GM23338 (cell line): ENCODE results near the gene SLC13A3. TPM values are rescaled to one million over a fixed set of nuclear protein-coding genes. Genes with fewer than 3 reads are reported as not detected.

Experiments
- ATAC-seq: fragments of 200-7000 bp; cut with Tn5 transposase; 3 replicates; pipeline ENCODE4 v1.9.1; 2020
- DNase-seq: peaks from one replicate; pipeline ENCODE4 v3.0.0-alpha.2; 2015; ENCODE audit warnings: low spot score
- H2AFZ ChIP-seq: fragments of 200-600 bp; sonication (generic); 2 replicates; pipeline ENCODE4 v1.8.0; 2016; ENCODE audit warnings: antibody characterized with exemption, mild to moderate bottlenecking, moderate library complexity
- H3F3A ChIP-seq: fragments of 200-600 bp; sonication (generic); replicated peaks from 2 replicates; pipeline ENCODE4 v1.8.0; 2017; ENCODE audit warnings: antibody characterized with exemption, mixed run types, low read depth
- H3K27ac ChIP-seq: fragments of 200-600 bp; sonication (generic); 2 replicates; pipeline ENCODE4 v1.6.1; 2016; ENCODE audit warnings: low read depth
- H3K27me3 ChIP-seq: fragments of 200-600 bp; sonication (generic); 2 replicates; pipeline ENCODE4 v1.8.0; 2016; ENCODE audit warnings: mild to moderate bottlenecking, mixed run types, moderate library complexity; ENCODE audit not compliant: insufficient read depth
- H3K36me3 ChIP-seq: fragments of 200-600 bp; sonication (generic); 2 replicates; pipeline ENCODE4 v1.8.0; 2016; ENCODE audit warnings: mild to moderate bottlenecking; ENCODE audit not compliant: insufficient read depth
- H3K4me1 ChIP-seq: fragments of 200-600 bp; sonication (generic); 2 replicates; pipeline ENCODE4 v1.8.0; 2016; ENCODE audit warnings: mild to moderate bottlenecking, moderate library complexity; ENCODE audit not compliant: insufficient read depth
- H3K4me2 ChIP-seq: fragments of 200-600 bp; sonication (generic); 2 replicates; pipeline ENCODE4 v1.7.1; 2017; ENCODE audit warnings: mixed run types
- H3K4me3 ChIP-seq: fragments of 200-600 bp; sonication (generic); 2 replicates; pipeline ENCODE4 v1.6.1; 2016; ENCODE audit warnings: mixed run types
- H3K79me2 ChIP-seq: fragments of 200-600 bp; sonication (generic); replicated peaks from 2 replicates; pipeline ENCODE4 v1.8.0; 2017; ENCODE audit warnings: mild to moderate bottlenecking; ENCODE audit not compliant: insufficient read depth
- H3K9me2 ChIP-seq: fragments of 200-600 bp; sonication (generic); 2 replicates; pipeline ENCODE4 v1.8.0; 2017; ENCODE audit not compliant: insufficient read depth
- H4K20me1 ChIP-seq: fragments of 200-600 bp; sonication (generic); replicated peaks from 2 replicates; pipeline ENCODE4 v1.8.0; 2017; ENCODE audit warnings: mild to moderate bottlenecking; ENCODE audit not compliant: insufficient read depth
- H3K27ac Mint-ChIP-seq: 2 replicates; pipeline ENCODE4 v1.8.0; 2020; ENCODE audit warnings: inconsistent platforms, mild to moderate bottlenecking, moderate library complexity, mixed read lengths
- H3K27me3 Mint-ChIP-seq: 3 replicates; pipeline ENCODE4 v1.8.0; 2022; ENCODE audit warnings: low read depth, mild to moderate bottlenecking, moderate library complexity, mixed read lengths, inconsistent platforms; ENCODE audit not compliant: insufficient read depth, poor library complexity
- H3K36me3 Mint-ChIP-seq: 3 replicates; pipeline ENCODE4 v1.8.0; 2021; ENCODE audit warnings: low read depth, mild to moderate bottlenecking, inconsistent platforms, moderate library complexity, mixed read lengths
- H3K4me1 Mint-ChIP-seq: 3 replicates; pipeline ENCODE4 v1.8.0; 2020; ENCODE audit warnings: mild to moderate bottlenecking, inconsistent platforms, mixed read lengths
- H3K4me3 Mint-ChIP-seq: 3 replicates; pipeline ENCODE4 v1.8.0; 2021; ENCODE audit warnings: moderate library complexity, mild to moderate bottlenecking, inconsistent platforms, mixed read lengths
- H3K9me3 Mint-ChIP-seq: 3 replicates; pipeline ENCODE4 v1.8.0; 2020; ENCODE audit warnings: moderate library complexity, mild to moderate bottlenecking, inconsistent platforms, mixed read lengths
- EZH2 ChIP-seq: fragments of 200-600 bp; sonication (generic); IDR thresholded peaks from one replicate; pipeline ENCODE4 v1.8.0; 2017; ENCODE audit warnings: antibody characterized with exemption, mild to moderate bottlenecking, low read depth; ENCODE audit not compliant: unreplicated experiment
- EZH2phosphoT487 ChIP-seq: fragments of 200-600 bp; sonication (generic); IDR thresholded peaks from one replicate; pipeline ENCODE4 v1.8.1; 2018; ENCODE audit warnings: antibody characterized with exemption; ENCODE audit not compliant: unreplicated experiment
- JUNB ChIP-seq: IDR thresholded peaks from one replicate; pipeline ENCODE4 v1.6.1; 2016; ENCODE audit warnings: antibody characterized with exemption; ENCODE audit not compliant: unreplicated experiment
- NANOG ChIP-seq: IDR thresholded peaks from 2 replicates; pipeline ENCODE4 v1.6.1; 2016; ENCODE audit warnings: antibody characterized with exemption, borderline replicate concordance
- POLR2AphosphoS5 ChIP-seq: IDR thresholded peaks from 2 replicates; pipeline ENCODE4 v1.6.1; 2016; ENCODE audit warnings: antibody characterized with exemption, low read depth
- REST ChIP-seq: IDR thresholded peaks from one replicate; pipeline ENCODE4 v1.6.1; 2018; ENCODE audit warnings: antibody characterized with exemption; ENCODE audit not compliant: unreplicated experiment
- STAT1 ChIP-seq: IDR thresholded peaks from one replicate; pipeline ENCODE4 v1.6.1; 2016; ENCODE audit warnings: antibody characterized with exemption; ENCODE audit not compliant: unreplicated experiment
- ZNF114 ChIP-seq: fragments of 250-450 bp; sonication (Bioruptor Pico); IDR thresholded peaks from 2 replicates; pipeline ENCODE4 v1.5.0; 2020; ENCODE audit warnings: mild to moderate bottlenecking, moderate library complexity
- ZNF331 ChIP-seq: fragments of 250-450 bp; sonication (Bioruptor Pico); IDR thresholded peaks from 2 replicates; pipeline ENCODE4 v1.5.0; 2020; ENCODE audit warnings: low read depth, mild to moderate bottlenecking, moderate library complexity
- ZNF462 ChIP-seq: fragments of 250-450 bp; sonication (Bioruptor Pico); IDR thresholded peaks from 2 replicates; pipeline ENCODE4 v1.5.0; 2020; ENCODE audit warnings: mild to moderate bottlenecking, moderate library complexity
- polyA plus RNA-seq: library from polyadenylated mRNA; unstranded; fragments of >200 nt; fragmentation: Nextera tagmentation; extraction: Ambion mirVana; gene quantifications from 2 replicates; pipeline ENCODE4 v1.2.1, GENCODE V29; 2016
- total RNA-seq: library from RNA; depleted of rRNA; stranded (reverse); fragments of >200 nt; shearing (Covaris generic); gene quantifications from 2 replicates; pipeline ENCODE4 v1.2.3, GENCODE V29; 2014
- TF ChIP-seq, protein P1 (sequence below): IDR thresholded peaks from 2 replicates; pipeline ENCODE4 v1.6.1; 2016; ENCODE audit warnings: antibody characterized with exemption

The SLC13A3 gene
- total and polyA plus RNA-seq, 2 experiments from 2014 or later, result 8.6 to 9.1 TPM

- H3K4me2 ChIP-seq, result peak overlapping the region; percentile 72
- DNase-seq, result no peak
- H3K9me2 ChIP-seq, result no peaks in the 10 kb centered on the region
- H3K36me3 ChIP-seq, result peaks cover 9% of the 10 kb centered on the region
- Mint-ChIP-seq H3K4me1 (peaks cover 19% of the 10 kb centered on the region), H3K36me3 (peaks cover 17% of the 10 kb centered on the region), H3K27ac (0 out of 2 replicates have a peak overlapping the region, but pooled peaks have one; percentile 47), H3K27me3 (peaks cover 7% of the 10 kb centered on the region), H3K4me3 (peak overlapping the region; percentile 92), H3K9me3 (no peaks in the 10 kb centered on the region; the same call in 2 of the 3 replicates)
- no peaks in the 10 kb centered on the region for H4K20me1 ChIP-seq
- peak overlapping the region; percentile 49 for H3K4me3 ChIP-seq
- H3K27me3 ChIP-seq, result no peaks in the 10 kb centered on the region
- H3K4me1 ChIP-seq, result peaks cover 14% of the 10 kb centered on the region; the same call in 1 of the 2 replicates
- H3F3A ChIP-seq, result no peaks in the 10 kb centered on the region
- H3K27ac ChIP-seq, result no peak overlapping the region
- ATAC-seq, result no peak
- TF ChIP-seq ZNF114, result no peak
- TF ChIP-seq JUNB, result no peak
- no peak for TF ChIP-seq EZH2phosphoT487
- TF ChIP-seq, protein P1, sequence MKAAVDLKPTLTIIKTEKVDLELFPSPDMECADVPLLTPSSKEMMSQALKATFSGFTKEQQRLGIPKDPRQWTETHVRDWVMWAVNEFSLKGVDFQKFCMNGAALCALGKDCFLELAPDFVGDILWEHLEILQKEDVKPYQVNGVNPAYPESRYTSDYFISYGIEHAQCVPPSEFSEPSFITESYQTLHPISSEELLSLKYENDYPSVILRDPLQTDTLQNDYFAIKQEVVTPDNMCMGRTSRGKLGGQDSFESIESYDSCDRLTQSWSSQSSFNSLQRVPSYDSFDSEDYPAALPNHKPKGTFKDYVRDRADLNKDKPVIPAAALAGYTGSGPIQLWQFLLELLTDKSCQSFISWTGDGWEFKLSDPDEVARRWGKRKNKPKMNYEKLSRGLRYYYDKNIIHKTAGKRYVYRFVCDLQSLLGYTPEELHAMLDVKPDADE, result no peak
- TF ChIP-seq STAT1, result no peak
- TF ChIP-seq ZNF462 (CRISPR knock-in tag), result no peak
- no peak for TF ChIP-seq NANOG
- no peak for TF ChIP-seq REST
- no peak for TF ChIP-seq POLR2AphosphoS5
- no peak for TF ChIP-seq EZH2
- no peak for TF ChIP-seq ZNF331
- peaks cover 34% of the 10 kb centered on the region for H3K79me2 ChIP-seq
- no peak overlapping the region for H2AFZ ChIP-seq
These were observed 39.2 kb upstream of the SLC13A3 start for GRCh38 chr20:46690219-46691106.
